ENCODE data around the gene TENM3.

DNA sequence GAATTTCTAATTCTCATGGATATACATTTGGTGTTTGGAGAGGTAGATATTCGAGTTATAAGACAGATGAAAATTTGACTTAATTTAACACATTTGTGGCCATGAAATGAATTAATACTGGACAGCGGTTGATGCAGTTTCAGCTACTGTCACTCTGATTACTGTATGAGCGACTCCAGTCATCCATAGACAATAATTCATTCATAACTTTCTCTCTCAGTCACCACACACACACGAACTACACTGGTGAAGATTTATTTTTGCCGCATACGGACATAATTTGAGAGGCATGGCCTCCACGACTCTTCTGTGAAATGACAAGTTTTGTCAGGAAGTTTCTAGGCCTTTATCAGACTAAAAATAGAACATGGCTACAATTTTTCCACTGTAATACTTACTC, 177.0 kb downstream of the TENM3 start:
- TF ChIP-seq POLR2AphosphoS5 (IDR thresholded peaks at IDR 0.05; ENCODE audit: low read depth, low read length): no peak
- TF ChIP-seq, protein P1, sequence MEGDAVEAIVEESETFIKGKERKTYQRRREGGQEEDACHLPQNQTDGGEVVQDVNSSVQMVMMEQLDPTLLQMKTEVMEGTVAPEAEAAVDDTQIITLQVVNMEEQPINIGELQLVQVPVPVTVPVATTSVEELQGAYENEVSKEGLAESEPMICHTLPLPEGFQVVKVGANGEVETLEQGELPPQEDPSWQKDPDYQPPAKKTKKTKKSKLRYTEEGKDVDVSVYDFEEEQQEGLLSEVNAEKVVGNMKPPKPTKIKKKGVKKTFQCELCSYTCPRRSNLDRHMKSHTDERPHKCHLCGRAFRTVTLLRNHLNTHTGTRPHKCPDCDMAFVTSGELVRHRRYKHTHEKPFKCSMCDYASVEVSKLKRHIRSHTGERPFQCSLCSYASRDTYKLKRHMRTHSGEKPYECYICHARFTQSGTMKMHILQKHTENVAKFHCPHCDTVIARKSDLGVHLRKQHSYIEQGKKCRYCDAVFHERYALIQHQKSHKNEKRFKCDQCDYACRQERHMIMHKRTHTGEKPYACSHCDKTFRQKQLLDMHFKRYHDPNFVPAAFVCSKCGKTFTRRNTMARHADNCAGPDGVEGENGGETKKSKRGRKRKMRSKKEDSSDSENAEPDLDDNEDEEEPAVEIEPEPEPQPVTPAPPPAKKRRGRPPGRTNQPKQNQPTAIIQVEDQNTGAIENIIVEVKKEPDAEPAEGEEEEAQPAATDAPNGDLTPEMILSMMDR (IDR thresholded peaks at IDR 0.05): no peak
- TF ChIP-seq EP300 (IDR thresholded peaks at IDR 0.05; ENCODE audit: borderline replicate concordance in 1 of 2, low read depth in 1 of 2, low read length in 1 of 2): no peak
- TF ChIP-seq TEAD4 (IDR thresholded peaks at IDR 0.05; ENCODE audit: borderline replicate concordance, insufficient read depth): no peak
- TF ChIP-seq, protein P2, sequence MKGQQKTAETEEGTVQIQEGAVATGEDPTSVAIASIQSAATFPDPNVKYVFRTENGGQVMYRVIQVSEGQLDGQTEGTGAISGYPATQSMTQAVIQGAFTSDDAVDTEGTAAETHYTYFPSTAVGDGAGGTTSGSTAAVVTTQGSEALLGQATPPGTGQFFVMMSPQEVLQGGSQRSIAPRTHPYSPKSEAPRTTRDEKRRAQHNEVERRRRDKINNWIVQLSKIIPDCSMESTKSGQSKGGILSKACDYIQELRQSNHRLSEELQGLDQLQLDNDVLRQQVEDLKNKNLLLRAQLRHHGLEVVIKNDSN (IDR thresholded peaks at IDR 0.05; ENCODE audit: borderline replicate concordance, low read depth): no peak
- no peak for TF ChIP-seq GABPA (IDR thresholded peaks at IDR 0.05; ENCODE audit: low read depth)
